HS-5 (cell line): ENCODE data around the gene PRKN.
A peak's percentile ranks its signal among the peaks of the same experiment; 100 is the strongest.

Experiments used
- DNase-seq: peaks from one replicate; pipeline ENCODE4 v3.0.0-alpha.2; 2012; ENCODE audit warnings: low read depth

PRKN gene

DNA sequence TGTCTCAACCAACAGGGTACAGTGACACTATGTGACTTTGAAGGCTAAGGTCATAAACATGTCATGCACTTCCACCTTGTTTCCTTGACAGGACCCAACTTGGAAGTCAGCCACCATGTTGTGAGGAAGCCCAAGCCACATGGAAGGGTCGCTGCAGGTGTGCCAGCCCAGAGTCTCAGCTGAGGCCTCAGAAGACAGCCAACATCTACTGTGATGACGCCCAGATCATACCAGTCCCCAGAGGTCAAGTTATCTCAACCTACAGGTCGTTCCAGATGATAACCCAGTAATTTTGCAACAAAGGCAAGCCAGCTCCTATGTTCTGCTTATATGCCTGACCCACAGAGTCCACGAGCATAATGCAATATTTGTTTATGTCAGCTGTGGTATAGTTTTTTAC lies 1077.7 kb downstream of the PRKN start:
- no peak for DNase-seq

DNA sequence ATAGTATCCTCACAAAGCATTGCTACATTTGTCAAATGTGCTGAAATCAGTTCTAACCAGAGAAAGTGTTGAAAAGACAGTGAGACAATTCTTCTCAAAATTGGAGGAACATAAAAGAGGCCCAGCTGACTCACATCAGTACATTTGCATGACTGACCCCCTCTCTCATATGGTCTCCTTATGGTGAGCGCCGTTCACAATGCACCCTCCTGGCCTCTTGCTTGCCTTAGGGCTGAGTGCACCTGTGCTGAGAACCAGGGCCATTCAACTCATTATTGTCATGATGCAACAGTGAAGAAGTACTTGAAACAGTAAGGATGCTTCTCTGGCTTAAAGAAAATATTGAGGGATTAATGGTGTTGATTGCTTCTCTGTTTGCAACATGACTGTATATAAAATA lies 1078.5 kb downstream of the PRKN start:
- no peak for DNase-seq

DNA sequence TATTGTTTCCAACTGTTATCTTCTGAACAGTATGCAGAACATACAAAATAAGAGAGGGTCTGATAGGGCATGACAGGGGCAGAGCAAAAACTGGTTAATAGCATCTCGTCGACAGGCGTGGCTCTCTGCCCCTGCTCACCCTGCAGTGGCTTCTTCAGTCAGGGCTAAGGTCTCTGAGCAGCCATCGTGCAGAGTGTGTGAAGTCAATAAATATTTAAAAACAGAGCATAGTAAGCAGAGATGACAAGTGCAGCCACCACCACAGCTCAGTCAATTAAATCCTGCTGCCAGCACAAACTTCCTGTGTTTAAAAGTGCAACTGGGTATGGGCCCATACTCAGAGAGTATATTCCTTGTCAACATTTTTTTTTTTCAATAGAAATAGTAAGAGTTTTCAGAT lies 1080.3 kb downstream of the PRKN start:
- no peak for DNase-seq

DNA sequence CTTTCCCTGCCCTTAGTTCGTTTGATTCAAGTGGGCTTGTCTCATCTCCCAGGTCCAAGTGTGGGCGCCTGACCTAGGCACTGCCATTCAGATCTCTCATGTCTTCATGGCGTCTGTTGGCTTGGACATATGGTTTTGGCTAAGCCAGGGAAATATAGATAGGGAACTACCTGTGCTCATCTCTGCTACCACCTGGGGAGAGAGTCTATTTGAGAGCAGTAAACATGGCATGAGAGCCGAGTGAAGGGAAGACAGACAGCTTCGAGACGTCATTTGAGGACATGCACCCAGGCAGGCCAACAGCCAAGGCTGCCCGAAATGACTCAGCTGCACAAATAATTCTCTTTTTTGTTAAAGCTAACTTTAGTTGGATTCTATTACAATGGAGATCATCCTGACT lies 1083.0 kb downstream of the PRKN start:
- DNase-seq: no peak

DNA sequence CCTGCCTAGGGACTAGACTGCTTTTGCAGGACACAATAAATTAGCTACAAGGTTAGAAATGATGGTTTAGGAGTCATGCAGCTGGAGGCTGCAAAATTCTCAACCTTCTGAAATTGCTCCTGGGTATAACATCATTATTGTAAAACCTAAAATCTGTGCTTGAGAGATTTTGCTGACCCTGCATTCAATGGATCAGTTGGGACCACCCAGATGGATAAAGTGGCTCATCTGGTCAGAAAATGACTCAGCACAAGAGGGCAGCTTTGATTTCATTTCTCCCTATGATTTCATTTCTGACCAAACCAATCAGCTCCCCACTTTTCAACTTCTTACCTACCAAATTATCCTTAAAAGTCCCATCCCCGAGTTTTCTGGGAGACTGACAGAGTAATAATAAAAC lies 1086.4 kb downstream of the PRKN start:
- DNase-seq: no peak

DNA sequence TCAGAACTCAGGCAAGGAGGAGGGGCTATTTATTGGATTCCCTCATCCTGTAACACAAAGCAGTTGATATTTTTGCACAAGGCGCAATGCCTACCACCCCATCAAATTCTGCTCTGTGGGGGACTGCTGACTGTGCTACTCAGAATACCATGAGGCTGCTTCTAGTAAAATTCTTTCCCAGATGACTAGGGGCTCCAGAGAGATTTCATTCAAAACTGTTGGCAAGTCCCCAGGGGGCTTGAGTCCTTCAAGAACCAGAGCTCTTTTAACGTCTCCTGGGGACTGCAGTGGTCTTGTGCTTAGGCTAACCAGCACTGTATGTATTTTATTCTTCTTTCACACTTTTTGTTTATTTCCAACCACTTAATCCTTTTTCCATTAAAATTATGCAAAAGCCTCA lies 1087.8 kb downstream of the PRKN start:
- DNase-seq: no peak

DNA sequence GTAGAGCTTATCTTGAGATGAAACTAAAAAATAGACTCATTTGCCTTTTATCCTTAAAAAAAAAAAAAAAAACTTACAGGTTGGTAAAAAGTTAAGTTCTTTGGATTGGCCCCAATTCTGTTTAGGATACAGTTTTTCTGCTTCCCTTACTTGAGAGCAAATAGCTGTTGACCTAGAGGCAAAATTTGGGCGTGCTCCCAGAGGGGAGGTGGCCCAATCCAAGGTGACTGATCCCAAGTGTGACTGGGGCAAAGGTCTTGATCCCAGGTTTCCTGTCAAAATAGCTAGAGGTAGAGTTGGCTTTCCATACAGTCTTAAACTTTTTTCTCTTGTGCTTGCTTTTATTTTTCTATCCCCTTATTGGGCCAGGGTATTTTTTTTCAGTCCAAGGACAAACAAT lies 1089.9 kb downstream of the PRKN start:
- DNase-seq: no peak

DNA sequence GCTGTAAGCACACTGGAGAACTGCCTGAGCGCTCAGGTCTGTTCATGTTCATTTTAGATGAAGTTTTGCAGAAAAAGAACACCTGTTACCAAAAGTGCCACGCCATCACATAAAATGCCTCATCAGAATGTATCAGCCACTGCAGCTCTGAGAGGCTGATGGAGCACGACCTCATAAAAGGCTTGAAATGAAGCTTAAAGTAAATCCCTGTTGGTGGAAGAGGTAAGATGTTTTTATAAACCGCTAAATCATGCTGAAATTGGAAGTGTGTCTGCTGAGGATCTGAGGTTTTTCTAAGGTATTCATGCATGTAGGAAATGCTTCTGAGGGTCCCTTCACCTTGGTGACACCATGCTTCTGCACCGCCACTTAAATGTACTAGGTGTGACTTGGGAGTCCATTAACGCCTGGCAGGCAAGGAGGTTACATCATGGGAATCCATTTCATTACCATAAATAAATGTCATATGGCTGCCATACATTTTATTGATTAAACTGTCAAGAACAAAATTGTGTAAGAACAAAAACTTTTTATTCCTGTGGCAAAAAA lies 1090.6 kb downstream of the PRKN start:
- DNase-seq: no peak

DNA sequence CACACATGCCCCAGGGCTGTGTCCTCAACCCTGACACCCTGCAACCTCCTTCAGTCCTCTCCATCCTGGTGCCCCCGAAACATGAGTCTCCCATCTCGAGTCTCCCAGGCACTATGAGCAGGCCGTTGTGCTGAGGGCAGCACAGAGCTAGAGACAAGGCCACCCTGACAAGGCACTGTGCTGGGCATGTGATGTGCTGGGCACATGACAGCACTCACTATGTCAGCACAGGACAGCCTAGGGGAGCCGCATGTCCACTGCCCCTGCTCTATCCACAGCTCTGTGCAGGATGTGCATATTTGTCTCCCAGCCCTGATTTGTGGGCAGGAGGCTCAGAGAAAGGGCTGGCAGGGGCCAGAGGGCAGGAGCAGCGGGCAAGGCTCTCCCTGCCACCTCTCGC lies 1091.6 kb downstream of the PRKN start:
- no peak for DNase-seq

DNA sequence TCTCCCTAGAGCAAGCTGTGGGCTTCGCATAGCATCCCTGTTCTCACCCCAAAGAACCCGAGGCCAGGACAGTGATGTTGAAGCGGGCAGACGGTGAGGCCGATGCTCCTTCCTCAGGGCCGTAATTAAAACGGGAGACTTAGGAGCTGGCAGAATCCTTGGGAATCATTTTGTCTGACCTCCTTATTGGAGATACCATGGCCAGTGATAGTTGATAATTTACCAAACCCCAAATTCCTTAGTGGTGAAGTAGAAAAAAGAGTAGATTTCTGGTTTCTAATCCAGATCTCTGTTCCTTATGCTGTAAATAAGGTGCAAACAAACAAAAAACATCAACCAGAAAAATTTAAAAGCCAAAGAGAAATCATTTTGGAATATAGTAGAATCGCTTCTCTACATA lies 1092.7 kb downstream of the PRKN start:
- DNase-seq: no peak

DNA sequence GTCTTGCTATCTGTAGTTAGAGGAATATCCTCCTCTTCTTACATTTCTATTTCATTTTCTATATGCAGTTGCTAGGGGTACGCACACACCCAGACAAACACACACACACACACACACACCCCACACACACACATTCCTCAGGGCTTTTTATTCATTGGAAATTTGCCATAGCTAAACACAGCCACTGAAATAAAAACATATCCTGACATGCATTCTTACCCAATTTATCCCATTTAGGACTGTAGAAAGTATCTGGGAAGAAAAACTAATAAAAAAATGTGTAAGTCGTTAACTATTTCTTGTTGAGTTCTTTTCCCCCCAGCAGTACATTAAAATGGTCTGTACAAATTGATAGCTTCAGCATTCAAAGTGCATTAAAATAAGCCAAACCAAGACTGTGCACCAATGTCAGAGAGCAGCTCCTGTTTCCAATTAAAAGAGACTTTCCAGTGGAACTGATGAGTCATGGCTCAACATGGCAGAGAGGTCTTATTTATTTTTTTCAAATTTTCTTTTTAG lies 1095.8 kb downstream of the PRKN start:
- DNase-seq: peak; percentile 38

DNA sequence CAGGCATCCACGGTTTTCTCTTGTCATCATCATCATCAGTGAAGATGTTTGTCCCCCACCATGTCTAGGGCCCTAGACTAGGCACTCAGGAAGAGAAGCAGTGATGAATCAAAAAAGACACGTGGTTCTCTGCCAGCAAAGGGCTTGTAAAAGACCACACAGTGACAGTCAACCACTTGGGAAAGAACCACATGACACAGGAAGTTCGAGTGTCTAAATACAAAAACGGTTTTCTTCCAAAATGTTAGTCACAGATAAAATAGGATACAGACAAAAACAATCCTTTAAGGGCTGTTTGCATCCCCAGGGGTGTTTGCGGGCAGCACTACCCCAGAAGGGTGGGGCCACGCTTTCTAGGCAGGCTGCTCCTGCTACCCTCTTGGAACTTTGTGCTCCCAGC lies 1096.9 kb downstream of the PRKN start:
- DNase-seq: no peak

DNA sequence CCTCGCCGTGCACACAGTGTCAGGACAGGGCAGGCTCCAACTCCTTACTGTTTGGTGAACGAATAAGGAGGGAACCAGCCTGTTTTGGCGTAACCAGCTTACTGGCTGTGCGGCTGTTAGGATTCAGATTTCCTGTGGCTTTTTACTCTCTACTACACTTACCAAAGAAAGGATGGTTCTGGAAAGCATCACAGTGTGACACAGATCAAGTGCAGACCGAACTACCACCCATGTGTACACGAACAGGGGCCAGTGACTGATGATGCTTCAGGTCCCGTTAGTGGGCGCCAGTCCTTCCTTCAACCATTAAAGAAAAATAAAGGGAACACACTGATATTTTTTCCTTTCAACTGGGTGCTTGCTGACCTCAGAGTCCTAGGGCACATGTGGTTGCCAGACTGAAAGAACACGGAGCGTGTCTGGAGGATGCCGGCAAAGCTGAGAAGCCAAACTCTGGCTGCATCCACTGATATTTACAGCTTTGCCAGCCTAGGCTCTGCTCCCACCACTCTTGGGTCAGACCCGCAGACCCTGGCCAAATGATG lies 1101.4 kb downstream of the PRKN start:
- no peak for DNase-seq

DNA sequence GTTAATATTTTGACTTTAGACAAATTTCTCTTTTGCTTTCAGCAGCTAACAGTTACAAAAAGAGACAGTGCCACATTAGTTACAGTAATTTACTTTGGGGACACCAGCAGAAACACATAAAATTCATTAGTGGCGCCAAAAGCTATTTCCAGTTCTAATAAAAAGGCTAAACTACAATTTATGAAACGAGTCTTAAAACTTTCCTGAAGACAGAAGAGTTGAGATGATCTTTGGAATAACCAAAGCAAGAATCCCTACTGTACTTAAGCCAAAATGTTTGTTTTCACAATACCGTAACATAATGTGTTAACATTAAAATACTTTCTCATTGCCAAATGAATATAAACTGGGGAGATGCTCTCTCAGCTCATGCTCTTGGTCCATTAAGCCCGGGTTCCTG lies 1103.5 kb downstream of the PRKN start:
- no peak for DNase-seq

DNA sequence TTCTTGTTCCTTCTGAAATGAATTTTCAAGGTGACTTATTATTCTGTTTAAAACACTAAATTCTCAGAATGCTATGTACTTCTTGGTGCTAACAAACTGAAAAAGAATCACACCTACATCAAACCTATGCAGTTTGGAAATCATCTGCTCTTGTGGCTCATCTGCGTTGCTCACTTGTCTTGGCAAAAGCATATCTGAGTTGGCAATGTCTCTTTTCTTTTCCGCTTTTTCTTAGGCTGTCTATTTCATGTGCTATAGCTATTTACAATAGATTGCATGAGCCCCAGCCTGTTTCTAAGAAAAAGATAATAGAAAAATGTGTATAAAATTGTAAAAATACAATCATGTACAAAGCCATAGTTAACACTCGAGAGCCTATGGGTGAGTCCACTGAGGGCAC lies 1104.8 kb downstream of the PRKN start:
- DNase-seq: no peak

DNA sequence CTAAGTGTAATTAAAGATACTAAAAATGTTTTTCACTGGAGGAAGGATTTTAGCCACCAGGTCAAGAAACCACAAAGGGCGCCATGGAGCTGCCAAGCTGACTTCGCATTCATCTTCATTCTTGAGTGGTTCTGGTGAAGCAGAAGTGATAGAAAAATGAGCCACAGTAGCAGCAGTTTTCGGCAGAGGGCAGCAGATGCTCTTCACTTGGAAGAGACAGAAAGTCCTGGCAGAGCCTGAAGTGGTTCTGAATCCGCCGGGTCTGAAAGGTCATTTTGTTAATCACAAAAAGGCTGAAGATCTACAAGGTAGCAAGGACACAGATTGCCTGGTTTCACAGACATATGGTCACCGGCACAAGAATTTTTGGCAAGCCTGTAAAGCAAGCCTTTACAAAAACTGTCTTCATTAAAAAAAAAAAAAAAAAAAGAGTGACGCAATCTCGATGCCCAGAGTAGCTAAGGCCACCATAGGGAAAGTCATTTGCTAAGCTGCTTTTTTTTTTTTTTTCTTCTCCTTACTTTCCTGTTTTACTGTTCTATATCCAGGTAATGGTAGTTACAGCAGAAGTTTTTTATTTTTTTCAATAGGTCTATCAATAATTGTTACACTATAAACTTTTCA lies 1108.6 kb downstream of the PRKN start:
- DNase-seq: peak; percentile 33

DNA sequence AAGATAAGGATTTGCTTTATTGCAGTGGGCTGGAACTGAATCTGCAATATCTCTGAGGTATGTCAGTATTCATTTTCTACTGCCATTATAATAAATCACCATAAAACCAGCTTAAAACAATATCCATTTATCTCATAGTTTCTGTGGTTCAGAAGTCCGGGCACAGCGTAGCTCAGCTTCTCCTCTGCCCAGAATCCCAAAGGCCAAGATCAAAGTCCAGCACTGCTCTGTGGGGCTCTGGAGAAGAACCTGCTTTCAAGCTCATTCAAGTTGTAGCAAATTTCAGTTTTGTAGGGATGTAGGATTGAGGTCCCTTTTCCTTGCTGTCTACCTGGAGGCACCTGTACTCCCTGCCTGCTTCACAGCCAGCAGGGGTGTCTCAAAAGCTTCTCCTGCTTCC lies 1113.9 kb downstream of the PRKN start:
- DNase-seq: no peak

DNA sequence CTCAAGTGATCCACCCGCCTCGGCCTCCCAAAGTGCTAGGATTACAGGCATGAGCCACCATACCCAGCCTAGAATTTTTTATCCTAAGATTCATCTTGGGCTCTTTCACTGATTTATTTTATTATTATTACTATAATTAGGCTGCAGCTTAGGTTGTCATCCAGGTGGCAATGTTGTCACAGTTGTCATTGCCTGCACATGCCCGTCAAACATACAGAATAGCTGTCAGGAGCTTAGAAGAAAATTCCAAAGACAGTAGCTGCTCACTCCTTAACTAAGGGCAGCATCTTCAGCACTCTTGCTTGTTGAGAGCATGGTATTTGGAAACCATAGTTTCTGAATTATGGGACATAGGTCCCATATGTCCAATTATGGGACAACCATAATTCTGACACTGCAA lies 1118.8 kb downstream of the PRKN start:
- DNase-seq: no peak

DNA sequence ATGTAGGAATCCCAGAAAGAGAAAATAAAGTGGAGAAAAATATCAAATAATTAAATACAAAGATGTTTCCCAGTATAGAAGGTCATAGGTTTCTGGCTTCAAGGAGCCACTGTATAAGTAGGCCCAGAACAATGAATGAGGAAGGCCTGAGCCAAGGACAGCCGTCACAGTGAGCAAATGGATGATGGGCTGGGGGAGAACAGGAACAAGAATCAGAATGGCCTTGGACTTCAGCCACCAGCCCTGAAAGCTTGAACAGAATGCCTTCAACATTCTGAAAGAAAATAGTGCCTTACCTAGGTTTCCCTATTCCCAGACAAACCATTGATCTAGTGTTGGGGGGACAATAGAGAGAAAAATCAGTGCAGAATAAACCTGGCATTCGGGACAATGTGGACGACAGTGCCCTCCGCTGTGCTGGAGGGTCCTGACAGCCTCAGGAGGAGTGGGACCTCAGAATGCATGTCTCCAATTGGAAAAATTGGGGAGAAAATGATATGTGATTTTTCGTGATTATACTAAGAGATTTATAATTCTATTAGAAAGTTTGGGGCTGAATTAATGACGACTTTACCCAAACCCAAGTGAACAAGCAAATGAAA lies 1119.8 kb downstream of the PRKN start:
- no peak for DNase-seq

DNA sequence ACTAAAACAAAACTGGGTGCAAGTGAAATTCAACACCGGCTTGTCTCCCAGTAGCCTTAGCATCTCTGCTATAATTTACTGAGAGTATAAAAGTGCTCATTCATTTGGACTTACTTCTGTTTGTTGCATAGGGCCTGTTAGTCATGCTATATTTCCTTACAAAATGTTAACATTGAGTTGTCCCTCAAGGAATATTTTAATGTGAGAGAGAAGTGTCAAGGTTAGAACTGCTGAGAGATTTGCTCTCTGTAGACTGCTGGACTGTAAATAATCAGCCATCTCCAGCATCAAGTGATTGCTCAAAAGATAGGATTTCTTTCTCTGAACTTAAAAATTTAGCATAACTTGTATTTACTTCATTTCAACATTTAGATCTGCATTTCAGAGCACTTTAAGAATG lies 1125.2 kb downstream of the PRKN start:
- DNase-seq: no peak

DNA sequence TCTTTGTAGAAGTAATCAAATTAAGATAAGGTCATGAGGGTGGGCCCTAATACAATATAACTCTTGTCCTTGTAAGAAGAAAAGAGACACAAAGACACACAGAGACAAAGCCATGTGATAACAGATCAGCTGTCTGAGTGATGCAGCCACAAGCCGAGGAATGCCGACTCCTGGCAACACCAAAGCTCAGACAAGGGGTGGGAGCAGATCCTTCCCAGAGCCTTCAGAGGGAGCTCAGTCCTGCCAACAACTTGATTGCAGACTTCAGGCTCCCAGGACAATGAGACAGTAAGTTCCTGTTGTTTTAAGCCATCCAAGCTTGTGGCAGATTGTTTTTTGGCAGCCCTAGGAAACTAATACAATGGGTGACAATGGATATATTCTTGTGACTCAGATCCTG lies 1128.7 kb downstream of the PRKN start:
- DNase-seq: no peak

DNA sequence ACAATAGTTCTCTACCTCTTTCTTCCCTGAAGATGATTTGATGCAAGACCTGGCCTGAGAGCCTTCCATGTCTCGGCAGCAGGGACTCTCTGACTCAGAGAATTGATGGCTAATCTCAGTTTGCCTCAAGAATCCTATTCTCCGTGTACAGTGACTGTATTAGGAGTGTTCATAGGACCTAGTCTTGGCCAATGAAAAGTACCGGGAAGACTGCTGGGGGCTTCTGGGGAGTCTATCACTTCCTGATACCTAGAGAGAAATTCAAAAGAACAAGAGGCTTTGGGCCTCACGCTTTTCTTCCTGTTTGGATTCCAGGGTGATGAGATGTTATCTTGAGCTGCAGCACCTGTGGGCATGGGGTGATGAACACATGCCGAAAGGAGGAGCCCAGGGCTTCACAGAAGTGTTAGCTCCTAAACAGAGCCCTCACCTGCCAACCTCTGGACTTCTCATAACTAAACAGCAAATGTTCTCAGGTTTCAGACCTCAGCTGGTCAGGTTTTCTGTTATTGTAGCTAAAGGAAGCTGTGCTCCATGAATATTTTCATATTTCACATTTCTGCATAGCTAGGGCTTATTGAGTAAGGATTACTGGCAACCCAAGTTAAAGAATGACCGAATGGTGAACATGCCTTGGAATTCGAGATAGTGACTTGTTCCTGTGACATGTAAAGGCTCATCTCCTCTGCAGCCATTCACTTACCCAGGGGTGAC lies 1130.6 kb downstream of the PRKN start:
- no peak for DNase-seq

DNA sequence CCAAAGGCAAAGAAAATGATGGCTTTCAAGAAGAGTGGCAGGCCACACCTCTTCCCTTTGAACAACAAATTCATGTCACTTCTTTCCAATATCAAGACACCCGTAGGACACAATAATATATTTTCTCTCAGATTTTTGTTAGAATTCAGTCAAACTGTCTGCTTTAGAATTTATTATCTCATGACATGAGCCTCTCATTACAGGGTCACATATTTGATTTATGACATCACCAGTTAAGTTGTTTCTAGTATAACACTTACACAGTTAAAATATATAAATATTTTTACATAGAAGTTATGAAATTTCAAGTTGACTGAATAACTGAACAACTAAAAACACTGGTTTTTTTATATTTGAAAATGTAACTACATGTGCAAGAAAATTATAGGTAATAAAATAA lies 1133.2 kb downstream of the PRKN start:
- DNase-seq: no peak
